H9 (cell line): ENCODE data around the gene PLXNC1. TPM values are rescaled to one million over a fixed set of nuclear protein-coding genes. Genes with fewer than 3 reads are reported as not detected.

Experiments used
- DNase-seq: peaks from one replicate; pipeline ENCODE4 v3.0.0-alpha.2; 2017
- H2AFZ ChIP-seq: one replicate; pipeline ENCODE4 v1.6.1; 2013; ENCODE audit warnings: mild to moderate bottlenecking, low read length, control low read depth, moderate library complexity
- H2AK5ac ChIP-seq: 2 replicates; pipeline ENCODE4 v1.6.1; 2013; ENCODE audit warnings: low read length, control low read depth, mixed read lengths; ENCODE audit not compliant: insufficient read length
- H2BK120ac ChIP-seq: one replicate; pipeline ENCODE4 v1.6.1; 2013; ENCODE audit warnings: low read depth, mild to moderate bottlenecking, low read length, control low read depth, inconsistent platforms; ENCODE audit not compliant: poor library complexity, severe bottlenecking
- H2BK12ac ChIP-seq: 2 replicates; pipeline ENCODE4 v1.6.1; 2013; ENCODE audit warnings: low read length, control low read depth, mixed read lengths, low read depth; ENCODE audit not compliant: insufficient read length
- H2BK15ac ChIP-seq: 2 replicates; pipeline ENCODE4 v1.6.1; 2013; ENCODE audit warnings: low read depth, low read length, control low read depth
- H2BK20ac ChIP-seq: one replicate; pipeline ENCODE4 v1.6.1; 2013; ENCODE audit warnings: low read depth, mild to moderate bottlenecking, low read length, control low read depth, inconsistent platforms; ENCODE audit not compliant: poor library complexity, severe bottlenecking
- H2BK5ac ChIP-seq: 2 replicates; pipeline ENCODE4 v1.6.1; 2013; ENCODE audit warnings: low read length, control low read depth, mixed read lengths; ENCODE audit not compliant: insufficient read length
- H3K14ac ChIP-seq: 2 replicates; pipeline ENCODE4 v1.6.1; 2013; ENCODE audit warnings: low read length, control low read depth; ENCODE audit not compliant: insufficient read depth
- H3K18ac ChIP-seq: 2 replicates; pipeline ENCODE4 v1.6.1; 2013; ENCODE audit warnings: low read depth, mild to moderate bottlenecking, mixed read lengths, low read length, control low read depth; ENCODE audit not compliant: insufficient read length
- H3K23ac ChIP-seq: 2 replicates; pipeline ENCODE4 v1.6.1; 2013; ENCODE audit warnings: low read length, control low read depth, mixed read lengths, low read depth; ENCODE audit not compliant: insufficient read length
- H3K23me2 ChIP-seq: 2 replicates; pipeline ENCODE4 v1.6.1; 2013; ENCODE audit warnings: low read depth, mild to moderate bottlenecking, mixed read lengths, low read length, control low read depth; ENCODE audit not compliant: insufficient read length, poor library complexity, severe bottlenecking
- H3K27ac ChIP-seq: 2 replicates; pipeline ENCODE4 v1.5.1; 2013; ENCODE audit warnings: low read length, control low read depth, mixed read lengths, low read depth; ENCODE audit not compliant: insufficient read length
- H3K27me3 ChIP-seq: 2 replicates; pipeline ENCODE4 v1.6.1; 2013; ENCODE audit warnings: low read length, control low read depth, inconsistent platforms; ENCODE audit not compliant: insufficient read depth
- H3K4ac ChIP-seq: 2 replicates; pipeline ENCODE4 v1.6.1; 2013; ENCODE audit warnings: low read depth, mild to moderate bottlenecking, control low read depth, inconsistent platforms, low read length, moderate library complexity
- H3K4me1 ChIP-seq: 2 replicates; pipeline ENCODE4 v1.6.1; 2013; ENCODE audit warnings: low read length, control low read depth, inconsistent platforms; ENCODE audit not compliant: insufficient read depth
- H3K4me2 ChIP-seq: 2 replicates; pipeline ENCODE4 v1.6.1; 2013; ENCODE audit warnings: low read length, control low read depth, mixed read lengths; ENCODE audit not compliant: insufficient read length, insufficient read depth
- H3K56ac ChIP-seq: 2 replicates; pipeline ENCODE4 v1.6.1; 2013; ENCODE audit warnings: low read depth, mild to moderate bottlenecking, mixed read lengths, low read length, control low read depth; ENCODE audit not compliant: insufficient read length
- H3K79me1 ChIP-seq: 2 replicates; pipeline ENCODE4 v1.6.1; 2013; ENCODE audit warnings: low read depth, mild to moderate bottlenecking, moderate library complexity, low read length, control low read depth, inconsistent platforms; ENCODE audit not compliant: insufficient read depth, poor library complexity, severe bottlenecking
- H3K79me2 ChIP-seq: 2 replicates; pipeline ENCODE4 v1.6.1; 2013; ENCODE audit warnings: low read length, control low read depth, inconsistent platforms; ENCODE audit not compliant: insufficient read depth
- H3K9ac ChIP-seq: 2 replicates; pipeline ENCODE4 v1.6.1; 2013; ENCODE audit warnings: low read length, control low read depth, mixed read lengths; ENCODE audit not compliant: insufficient read length; ENCODE audit errors: extremely low read depth
- H3K9me3 ChIP-seq: one replicate; pipeline ENCODE4 v1.6.1; 2013; ENCODE audit warnings: low read depth, low read length, inconsistent platforms; ENCODE audit not compliant: control insufficient read depth
- H3T11ph ChIP-seq: one replicate; pipeline ENCODE4 v1.6.1; 2013; ENCODE audit warnings: mild to moderate bottlenecking, low read length, control low read depth, inconsistent platforms
- H4K20me1 ChIP-seq: one replicate; pipeline ENCODE4 v1.6.1; 2013; ENCODE audit not compliant: control insufficient read depth, insufficient read length, insufficient read depth
- H4K5ac ChIP-seq: 2 replicates; pipeline ENCODE4 v1.6.1; 2013; ENCODE audit warnings: low read depth, mild to moderate bottlenecking, mixed read lengths, low read length, control low read depth; ENCODE audit not compliant: insufficient read length
- H4K8ac ChIP-seq: replicated peaks from 2 replicates; pipeline ENCODE4 v1.6.1; 2013; ENCODE audit warnings: low read length, control low read depth, mixed read lengths, low read depth; ENCODE audit not compliant: insufficient read length
- H4K91ac ChIP-seq: 2 replicates; pipeline ENCODE4 v1.6.1; 2013; ENCODE audit warnings: low read depth, mild to moderate bottlenecking, moderate library complexity, mixed read lengths, low read length, control low read depth; ENCODE audit not compliant: insufficient read length
- H3K27ac Mint-ChIP-seq, 3 experiments: 2 replicates in 2 of 3; 3 replicates in 1 of 3; pipeline ENCODE4 v1.8.0; 2020 to 2021; ENCODE audit warnings: mixed read lengths in 3 of 3, mild to moderate bottlenecking in 1 of 3, moderate library complexity in 1 of 3
- H3K27me3 Mint-ChIP-seq: 2 replicates; pipeline ENCODE4 v1.8.0; 2021; ENCODE audit warnings: low read depth, mild to moderate bottlenecking, moderate library complexity, mixed read lengths
- H3K36me3 Mint-ChIP-seq, 3 experiments: 2 replicates in 2 of 3; 3 replicates in 1 of 3; pipeline ENCODE4 v1.8.0; 2020 to 2021; ENCODE audit warnings: low read depth in 3 of 3, mixed read lengths in 3 of 3; ENCODE audit not compliant: insufficient read depth in 1 of 3
- H3K4me1 Mint-ChIP-seq, 2 experiments: 2 replicates each; pipeline ENCODE4 v1.8.0; 2020; ENCODE audit warnings: mixed read lengths in 2 of 2
- H3K4me3 Mint-ChIP-seq, 2 experiments: 2 replicates in 1 of 2; 3 replicates in 1 of 2; pipeline ENCODE4 v1.8.0; 2020 to 2021; ENCODE audit warnings: mild to moderate bottlenecking in 2 of 2, mixed read lengths in 2 of 2, moderate library complexity in 1 of 2
- H3K9me3 Mint-ChIP-seq, 2 experiments: 2 replicates in 1 of 2; 3 replicates in 1 of 2; pipeline ENCODE4 v1.8.0; 2020; ENCODE audit warnings: mild to moderate bottlenecking in 2 of 2, mixed read lengths in 2 of 2, moderate library complexity in 1 of 2
- CTCF ChIP-seq: fragments of 200-600 bp; sonication (generic); conservative IDR thresholded peaks from 3 replicates; pipeline ENCODE4 v1.8.0; 2021; ENCODE audit warnings: antibody characterized with exemption, mild to moderate bottlenecking
- WGBS: extraction: QIAGEN DNeasy Blood & Tissue Kit; methylation state at CpG from one replicate; pipeline ENCODE4 v1.1.7; 2013; ENCODE audit warnings: missing lambda C conversion rate, low lambda C conversion rate, mixed read lengths; ENCODE audit not compliant: insufficient read length; ENCODE audit errors: extremely low coverage; 5-methylcytosine and 5-hydroxymethylcytosine counted together
- total RNA-seq: library from RNA; stranded (reverse); gene quantifications from 2 replicates; pipeline ENCODE4 v1.2.1, GENCODE V29; 2021

The PLXNC1 gene
- total RNA-seq, 1 experiment from 2014 or later = 1.2 TPM

GRCh38 chr12:94163850-94164249 is 15.5 kb downstream of the PLXNC1 start:
- H3K14ac ChIP-seq = no peak overlapping the region
- H3K79me2 ChIP-seq = no peaks in the 10 kb centered on the region
- no peak overlapping the region for H3K9ac ChIP-seq
- H3K27ac ChIP-seq = no peak overlapping the region
- H3K27me3 ChIP-seq = peaks cover 39% of the 10 kb centered on the region
- no peak overlapping the region for H2BK12ac ChIP-seq
- Mint-ChIP-seq H3K27ac (no peak overlapping the region), H3K36me3 (no peaks in the 10 kb centered on the region), H3K27me3 (peaks cover 97% of the 10 kb centered on the region), H3K4me3 (no peak overlapping the region), H3K4me1 (peaks cover 25 to 29% of the 10 kb centered on the region in 2 experiments), H3K9me3 (no peaks in the 10 kb centered on the region; a peak in 1 of 5 replicates)
- no peak overlapping the region for H2BK20ac ChIP-seq
- no peak overlapping the region for H3K4ac ChIP-seq
- H2BK120ac ChIP-seq = no peak overlapping the region
- H2BK5ac ChIP-seq = no peak overlapping the region
- no peak overlapping the region for H4K8ac ChIP-seq
- H4K20me1 ChIP-seq = no peaks in the 10 kb centered on the region
- no peak overlapping the region for H4K5ac ChIP-seq
- H3K4me2 ChIP-seq = no peak overlapping the region
- WGBS = no CpG with 5 or more reads among the region's 2 CpGs
- no peaks in the 10 kb centered on the region for H3K9me3 ChIP-seq
- no peak for TF ChIP-seq CTCF
- no peak overlapping the region for H3T11ph ChIP-seq
- no peaks in the 10 kb centered on the region for H3K79me1 ChIP-seq
- H3K4me1 ChIP-seq = peaks cover 7% of the 10 kb centered on the region; the same call in 1 of the 2 replicates
- H2AK5ac ChIP-seq = no peak overlapping the region
- H2AFZ ChIP-seq = no peak overlapping the region
- H3K18ac ChIP-seq = no peak overlapping the region
- no peak overlapping the region for H3K56ac ChIP-seq
- no peak overlapping the region for H3K23ac ChIP-seq
- H2BK15ac ChIP-seq = no peak overlapping the region
- H3K23me2 ChIP-seq = no peaks in the 10 kb centered on the region
- no peak for DNase-seq
- no peak overlapping the region for H4K91ac ChIP-seq
